PC-3 (cell line): ENCODE results near the gene TNFRSF4.

ENCODE experiments used
- CTCF ChIP-seq: fragments of 300-600 bp; sonication (generic); conservative IDR thresholded peaks from 2 replicates; pipeline ENCODE4 v1.5.1; 2017; ENCODE audit warnings: antibody characterized with exemption, low read depth, mild to moderate bottlenecking, low read length
- EZH2 ChIP-seq: fragments of 300-600 bp; sonication (generic); IDR thresholded peaks from one replicate; pipeline ENCODE4 v1.6.1; 2017; ENCODE audit warnings: antibody characterized with exemption, mild to moderate bottlenecking, low read length; ENCODE audit not compliant: unreplicated experiment

- TF ChIP-seq CTCF (no peak), EZH2 (no peak)
Observed at GRCh38 chr1:1171546-1172340, 42.2 kb downstream of the TNFRSF4 start.
